Stimulated activated naive CD4-positive, alpha-beta T cell (primary cell): Measurements from ENCODE around the gene CES2.
A peak's percentile ranks its signal among the peaks of the same experiment; 100 is the strongest.

Source experiments
- DNase-seq, 6 experiments: peaks; one replicate each; lab custom pipeline; 2025; lab: John Stamatoyannopoulos, UW

Gene CES2

DNA sequence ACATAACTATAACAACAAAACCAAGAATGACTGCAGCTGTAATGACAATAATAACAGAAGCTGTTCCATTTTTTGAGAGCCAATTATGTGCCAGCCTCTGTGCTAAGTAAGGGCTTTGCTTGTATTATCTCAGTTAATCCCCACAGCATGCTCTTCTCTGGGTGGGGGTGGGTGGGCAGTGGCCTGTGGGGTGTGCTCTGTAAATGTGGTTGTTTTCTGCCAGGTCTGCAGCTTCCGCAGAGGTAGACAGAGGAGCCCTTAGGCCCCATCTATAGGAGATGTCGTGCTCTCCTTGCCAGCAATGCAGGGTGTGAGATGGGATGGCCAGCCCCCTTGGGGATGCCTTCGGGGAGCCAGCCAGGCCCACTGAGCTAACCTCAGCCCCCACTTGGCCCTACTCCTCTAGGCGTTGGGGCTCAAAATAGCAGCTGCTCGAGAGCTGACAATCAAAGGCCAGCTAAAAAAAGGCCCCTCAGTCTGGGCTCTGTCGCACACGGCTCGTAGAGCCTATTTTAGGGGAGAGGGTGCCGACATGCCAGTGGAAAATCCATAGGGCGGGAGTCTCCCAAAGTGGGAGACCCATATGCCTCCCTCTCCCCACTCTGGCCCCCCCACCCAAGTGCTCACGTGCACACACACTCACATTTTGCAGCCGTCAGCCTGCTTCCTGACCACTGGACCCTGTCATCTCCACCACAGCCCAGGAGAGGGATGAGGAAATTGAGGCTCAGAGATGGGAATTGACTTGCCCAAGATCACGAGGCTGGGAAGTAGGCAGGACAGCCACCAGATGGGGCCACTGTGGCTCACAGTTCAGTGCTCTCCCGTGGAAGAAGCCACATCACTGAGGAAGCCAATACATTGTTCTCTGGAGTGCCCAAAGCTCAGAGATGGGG is 32.4 kb upstream of the CES2 start:
- no peak for DNase-seq

DNA sequence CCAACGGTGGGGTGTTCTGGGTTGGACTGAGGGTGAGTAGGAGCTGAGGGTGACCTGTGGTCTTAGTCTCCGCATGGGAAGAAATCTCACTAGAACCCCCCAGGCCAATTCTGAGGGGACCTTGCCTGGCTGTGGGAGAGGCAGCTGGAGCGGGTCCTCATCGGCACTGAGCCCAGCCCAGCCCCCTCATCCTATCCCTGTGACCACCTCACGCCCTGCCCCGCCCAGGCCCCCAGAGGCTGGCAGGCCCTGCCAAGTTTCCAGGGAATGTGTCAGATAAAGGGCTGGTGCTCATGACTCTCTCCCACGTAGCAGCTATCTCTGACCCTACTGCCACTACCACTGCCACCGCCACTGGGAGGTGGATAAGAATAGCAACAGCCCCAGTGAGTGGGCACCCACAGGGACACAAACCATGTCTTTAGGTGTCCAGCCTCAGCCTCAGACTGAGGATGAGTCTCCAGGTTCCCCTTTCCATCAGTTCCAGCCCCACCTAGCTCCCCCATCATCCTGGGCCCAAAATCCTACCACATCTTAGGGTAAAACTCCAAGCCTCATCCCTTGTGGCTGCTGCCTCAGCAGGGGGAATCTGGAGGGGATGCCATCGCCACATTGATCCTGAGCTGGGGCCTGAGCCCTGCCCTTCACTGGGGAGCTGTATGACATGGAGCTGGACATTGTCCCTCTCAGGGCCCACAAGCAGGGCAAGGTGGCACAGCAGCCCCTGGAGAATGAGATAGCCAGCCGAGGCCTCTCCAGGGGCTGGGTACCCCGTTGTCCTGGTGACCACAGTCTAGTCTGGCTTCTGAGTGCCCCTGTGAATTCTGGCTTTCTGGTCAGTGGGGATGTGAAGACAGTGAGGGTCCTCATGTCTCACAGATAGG is 31.5 kb upstream of the CES2 start:
- no peak for DNase-seq

DNA sequence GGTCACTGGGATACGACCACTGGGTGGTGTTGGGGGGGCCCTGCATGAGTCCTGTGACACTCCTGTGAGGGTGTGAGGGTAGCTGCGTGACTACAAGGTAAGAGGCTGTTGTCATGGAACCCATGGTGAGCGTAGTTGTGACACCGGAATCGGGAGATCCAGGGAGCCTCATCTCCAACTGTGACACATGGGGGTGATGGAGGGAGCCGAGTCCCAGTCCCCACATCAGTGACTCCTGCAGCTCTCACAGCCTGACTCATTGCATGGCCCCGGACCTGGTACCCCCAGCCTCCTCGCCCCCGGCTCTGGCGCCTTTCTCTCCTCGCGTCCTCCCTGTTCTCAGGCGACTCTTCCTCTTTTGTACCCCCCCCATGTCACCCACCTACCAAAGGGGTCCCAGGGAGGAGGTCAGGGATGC is 30.9 kb upstream of the CES2 start:
- no peak for DNase-seq

DNA sequence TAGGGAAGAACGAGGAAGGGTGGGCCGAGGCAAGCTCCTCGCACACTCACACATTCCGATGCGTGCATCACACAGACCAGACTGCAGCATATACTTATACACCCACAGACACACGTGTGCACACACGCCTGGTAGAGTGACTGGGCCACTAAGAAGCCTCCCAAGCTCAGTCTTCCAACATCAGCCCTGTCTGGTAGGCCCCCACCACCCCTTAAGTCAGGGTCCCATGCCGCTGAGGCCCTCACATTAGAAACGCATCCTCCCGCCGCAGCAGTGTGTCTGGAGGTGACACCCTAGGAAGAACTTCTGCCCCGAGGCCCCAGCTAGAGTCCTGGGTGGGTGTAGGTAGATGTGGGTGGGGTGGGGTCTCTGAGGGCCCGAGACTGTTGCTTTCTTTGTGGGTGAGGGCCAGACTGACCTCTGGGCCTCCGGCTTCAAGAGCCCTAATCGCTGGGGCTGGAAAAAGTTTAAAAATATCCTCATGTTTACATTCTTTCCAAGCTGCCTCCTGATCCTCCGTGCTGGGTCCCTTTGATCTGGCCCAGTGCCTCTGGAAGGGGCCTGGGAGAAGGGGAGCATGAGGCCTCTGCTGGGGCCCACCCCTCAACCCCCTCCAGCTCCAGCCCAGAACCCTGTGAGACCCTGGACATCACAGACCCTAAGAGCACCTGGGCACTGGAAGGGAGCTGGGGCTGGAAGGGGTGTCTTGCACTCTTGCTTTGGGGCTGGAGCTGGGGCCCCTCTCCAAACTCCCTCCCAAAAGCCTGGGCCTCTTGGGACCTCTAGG is 30.3 kb upstream of the CES2 start:
- DNase-seq, result no peak

DNA sequence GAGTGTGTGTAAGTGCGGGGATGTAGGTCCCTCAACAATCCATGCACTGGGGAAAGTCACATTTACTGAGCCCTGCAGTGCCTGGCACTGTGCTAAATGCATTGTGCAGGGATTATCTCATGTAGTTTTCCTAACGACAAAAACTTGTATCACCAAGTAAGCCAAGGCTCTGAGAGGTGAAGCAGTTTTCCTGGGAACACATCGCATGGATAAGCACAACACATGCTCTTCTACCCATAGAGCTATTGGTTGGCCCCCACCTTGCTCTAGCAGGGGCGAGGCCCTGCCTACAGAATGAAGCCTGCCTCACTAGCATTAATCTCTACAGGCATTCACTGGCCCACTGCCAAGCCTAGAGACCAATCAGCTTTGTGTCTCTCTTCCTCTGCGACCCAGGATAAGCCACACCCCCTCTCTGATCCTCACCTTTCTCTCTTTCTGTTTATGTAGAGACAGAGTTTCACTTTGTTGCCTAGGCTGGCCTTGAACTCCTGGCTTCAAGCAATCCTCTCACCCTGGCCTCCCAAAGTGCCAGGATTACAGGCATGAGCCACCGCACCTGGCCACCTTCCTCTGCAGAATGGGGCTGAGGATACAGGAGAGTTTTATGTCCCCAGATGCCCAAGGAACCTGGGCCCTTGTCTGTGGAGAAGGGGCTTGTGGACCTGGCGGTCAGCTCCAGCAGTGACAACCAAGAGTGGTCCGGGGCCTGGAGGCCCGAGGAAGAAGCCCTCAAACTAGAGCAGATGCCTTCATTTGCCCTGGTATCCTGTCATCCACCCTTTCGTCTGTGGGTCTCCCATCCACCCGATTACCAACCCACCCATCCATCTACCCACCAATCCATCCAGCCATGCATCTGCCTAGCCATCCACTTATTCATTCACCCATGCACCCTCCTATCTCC is 29.4 kb upstream of the CES2 start:
- peak; percentile 7 to 63 (median 42) for DNase-seq

DNA sequence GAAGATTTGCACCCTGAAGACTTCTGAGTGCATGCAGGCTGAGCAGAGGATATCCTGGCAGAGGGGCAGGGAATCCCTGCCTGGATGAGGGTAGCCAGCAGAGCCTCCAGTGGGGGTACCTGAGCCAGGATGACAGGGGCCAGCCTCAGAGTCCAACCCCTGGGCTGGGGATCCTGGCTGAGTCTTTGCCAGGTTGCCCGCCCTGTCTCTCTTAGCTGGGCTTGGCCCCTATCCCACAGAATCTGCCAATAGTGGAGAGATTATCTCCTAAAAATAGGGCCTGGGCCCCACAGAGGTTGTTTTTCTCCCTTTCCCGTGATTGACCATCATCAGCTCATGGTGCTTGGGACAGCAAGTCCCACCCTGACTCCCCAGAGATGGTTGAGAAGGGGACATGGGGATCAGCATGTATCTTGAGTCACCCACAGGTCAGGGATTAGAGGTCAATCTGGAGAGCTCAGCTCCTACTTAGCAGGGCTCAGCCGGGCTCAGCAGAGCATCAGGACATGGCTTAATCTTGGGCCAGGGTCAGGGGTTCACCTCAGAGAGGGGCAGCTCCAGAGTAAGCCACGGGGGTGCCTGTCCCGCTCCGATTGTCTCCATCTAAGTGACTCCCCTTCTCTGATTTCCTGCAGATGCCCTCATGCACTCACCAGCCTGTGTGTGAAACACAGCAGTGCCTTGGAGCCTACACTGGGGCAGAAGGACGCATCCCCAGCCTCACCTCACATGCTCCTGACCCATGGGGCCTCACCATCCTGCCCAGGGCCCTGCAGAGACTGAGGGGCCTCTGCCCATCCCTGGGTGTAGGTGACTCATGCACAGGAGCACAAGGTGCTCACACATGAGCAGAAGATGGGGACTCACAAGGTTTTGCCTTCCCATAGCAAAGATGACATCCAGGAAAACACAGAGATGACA is 28.1 kb upstream of the CES2 start:
- DNase-seq, result no peak

DNA sequence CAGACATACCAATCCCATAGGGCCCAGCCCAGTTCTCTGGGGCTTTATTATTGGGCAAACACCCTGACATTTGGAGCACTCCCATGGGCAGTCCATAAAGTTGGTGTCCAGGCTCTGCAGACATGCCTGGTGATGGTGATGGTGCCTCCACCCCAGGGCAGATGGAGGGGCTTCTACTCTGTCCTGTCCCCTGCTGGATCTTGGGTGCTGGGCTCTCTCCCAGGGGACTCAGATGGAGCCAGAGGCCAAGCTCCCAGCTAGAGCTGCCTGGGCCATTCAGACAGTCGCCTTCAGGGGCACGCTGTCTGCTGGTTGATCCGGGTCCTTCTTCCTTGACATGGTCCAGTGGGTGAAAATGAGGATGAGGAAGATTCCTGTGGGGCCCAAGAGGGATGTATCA is 27.2 kb upstream of the CES2 start:
- no peak for DNase-seq

DNA sequence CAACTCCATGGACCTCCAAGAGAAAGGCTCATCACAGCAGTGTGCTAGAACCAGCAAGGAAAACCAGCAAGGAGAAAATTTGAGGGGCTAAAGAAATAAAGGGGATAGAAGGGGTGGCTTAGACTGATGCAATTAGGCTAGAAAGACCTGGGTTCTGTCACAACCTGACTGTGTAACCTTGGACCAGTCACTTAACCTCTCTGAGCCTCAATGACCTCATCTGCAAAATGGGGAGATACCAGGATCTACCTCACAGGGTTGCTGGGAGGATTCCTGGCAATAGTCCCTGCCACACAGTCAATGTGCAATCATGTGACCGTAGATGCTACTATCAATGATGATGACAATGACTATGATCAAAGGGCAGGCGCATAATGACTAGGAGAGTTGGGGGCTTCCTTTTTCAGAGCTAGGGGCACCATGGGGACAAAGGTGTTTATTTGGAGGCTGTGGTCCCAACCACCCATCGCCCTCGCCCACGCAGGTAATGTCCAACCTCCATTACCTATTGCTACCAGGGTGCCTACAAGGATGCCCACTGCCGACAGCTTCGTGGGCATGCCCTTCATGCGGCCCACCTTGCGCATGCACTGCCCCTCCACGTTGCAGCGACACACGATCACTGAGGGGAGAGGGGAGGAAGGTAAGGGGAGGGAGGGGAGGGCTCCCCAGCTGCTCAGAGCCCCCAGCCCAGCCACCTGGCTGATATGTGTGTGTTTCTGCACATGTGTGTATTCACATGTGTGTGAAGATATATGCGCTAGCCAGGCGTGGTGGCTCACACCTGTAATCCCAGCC is 26.4 kb upstream of the CES2 start:
- no peak for DNase-seq

DNA sequence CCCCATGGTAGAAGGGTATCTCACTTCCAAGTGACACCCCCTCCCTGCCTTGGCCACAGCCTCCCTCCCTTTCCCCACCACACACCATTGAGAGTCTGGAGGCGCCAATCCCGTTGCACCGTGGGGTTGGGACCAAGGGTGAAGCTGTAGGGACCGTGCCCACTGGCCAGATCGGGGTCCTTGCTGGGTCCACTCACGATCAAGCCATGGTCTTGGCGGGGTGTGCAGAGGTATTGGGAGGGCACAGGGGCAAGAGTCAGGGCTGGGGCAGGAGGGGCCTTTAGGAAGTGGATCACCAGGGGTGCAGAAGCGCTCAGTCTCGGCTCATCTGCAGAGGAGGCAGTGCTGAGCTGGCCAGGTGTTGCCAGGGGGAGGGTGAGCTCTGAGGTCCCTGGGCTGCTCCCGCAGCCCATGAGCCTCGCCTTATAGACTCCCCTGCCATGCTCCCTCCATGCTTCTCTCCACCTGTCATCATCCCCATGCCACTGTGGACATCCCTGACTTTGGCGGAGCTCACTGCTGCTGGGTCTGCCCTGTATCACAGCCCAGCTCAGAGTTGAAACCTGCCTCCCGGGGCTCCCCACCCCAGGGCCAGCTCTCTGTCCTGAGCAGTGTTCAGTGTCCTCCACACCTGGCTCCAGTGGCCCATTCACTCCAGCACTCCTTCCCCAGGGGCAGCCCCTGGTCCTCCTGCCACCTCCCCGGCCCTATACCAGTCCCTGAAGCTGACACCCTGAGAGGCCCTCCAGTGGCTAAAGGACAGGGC is 25.0 kb upstream of the CES2 start:
- no peak for DNase-seq

DNA sequence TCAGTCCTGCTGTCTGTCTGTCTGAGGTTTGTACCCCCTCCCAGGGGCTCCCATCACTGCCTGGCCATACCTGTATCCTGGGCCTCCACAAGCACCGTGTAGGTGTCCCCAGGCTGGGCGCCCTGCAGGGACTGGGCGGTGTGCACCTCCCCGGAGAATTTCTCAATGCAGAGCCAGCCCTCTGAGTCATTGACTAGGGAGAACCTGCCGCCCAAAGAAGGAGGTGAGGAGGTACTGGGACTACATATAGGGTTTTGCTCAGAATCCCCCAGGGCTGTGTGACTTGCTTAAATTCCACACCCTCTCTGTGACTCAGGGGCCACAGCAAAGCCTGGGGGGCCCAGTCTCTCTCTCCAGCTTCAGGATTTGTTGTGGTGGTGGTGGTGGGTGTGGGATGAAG is 24.2 kb upstream of the CES2 start:
- no peak for DNase-seq

DNA sequence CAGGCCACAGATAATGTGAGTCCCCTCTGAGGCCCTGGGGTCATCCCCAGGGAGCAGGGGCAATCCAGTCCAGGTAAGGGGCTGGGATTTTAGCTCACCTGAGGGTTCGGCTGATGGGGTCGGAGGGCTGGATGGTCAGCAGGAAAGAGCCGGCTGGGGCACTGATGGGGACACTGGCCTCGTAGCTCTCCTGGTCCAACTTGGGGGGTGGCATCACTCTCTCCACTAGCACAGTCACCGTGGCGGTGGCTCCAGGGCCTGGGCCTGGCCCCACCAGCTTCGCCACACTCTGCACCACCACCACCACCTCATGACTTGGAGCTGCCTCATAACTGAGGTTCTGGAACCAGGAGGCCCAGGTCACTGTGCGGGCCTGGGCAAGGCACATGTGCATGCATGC is 23.5 kb upstream of the CES2 start:
- DNase-seq, result no peak

DNA sequence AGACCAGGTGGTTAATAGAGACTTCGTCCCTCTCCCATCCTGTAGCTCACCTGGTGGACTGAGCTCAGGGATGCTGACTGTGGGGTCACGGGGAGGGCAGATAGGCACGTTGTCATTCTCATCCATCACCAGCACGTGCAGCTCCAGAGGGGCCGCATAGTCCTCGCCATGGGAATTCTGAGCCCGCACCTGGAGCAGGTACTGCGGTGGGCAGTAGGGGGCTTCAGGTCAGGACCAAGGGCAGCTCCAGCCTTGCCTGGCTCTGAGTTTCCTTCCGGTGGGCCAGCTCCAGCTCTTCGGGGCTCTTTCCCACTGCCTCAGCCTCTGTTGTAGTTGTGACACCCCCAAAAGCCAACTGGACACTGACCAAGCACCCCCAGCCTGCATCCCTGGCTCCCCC is 22.2 kb upstream of the CES2 start:
- no peak for DNase-seq

DNA sequence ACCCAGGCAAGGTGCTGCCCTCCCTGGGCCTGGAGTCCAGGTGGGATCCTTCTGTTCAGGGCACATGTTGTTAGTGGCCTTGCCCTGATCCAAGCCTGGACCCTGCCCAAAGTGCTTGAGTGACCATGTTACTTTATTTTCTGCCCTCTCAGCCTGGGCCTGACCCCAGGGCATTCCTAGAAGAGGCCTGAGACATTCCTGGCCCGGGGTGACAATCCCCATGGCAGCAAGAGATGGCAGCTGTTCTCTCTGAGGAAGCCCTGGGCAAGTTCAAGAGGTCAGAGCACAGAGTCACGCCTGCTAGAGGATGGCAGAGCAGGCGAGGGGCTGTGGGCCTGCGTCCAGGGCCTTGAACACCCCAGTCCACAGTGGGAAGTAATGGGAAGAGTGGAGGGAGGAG is 21.6 kb upstream of the CES2 start:
- no peak for DNase-seq

DNA sequence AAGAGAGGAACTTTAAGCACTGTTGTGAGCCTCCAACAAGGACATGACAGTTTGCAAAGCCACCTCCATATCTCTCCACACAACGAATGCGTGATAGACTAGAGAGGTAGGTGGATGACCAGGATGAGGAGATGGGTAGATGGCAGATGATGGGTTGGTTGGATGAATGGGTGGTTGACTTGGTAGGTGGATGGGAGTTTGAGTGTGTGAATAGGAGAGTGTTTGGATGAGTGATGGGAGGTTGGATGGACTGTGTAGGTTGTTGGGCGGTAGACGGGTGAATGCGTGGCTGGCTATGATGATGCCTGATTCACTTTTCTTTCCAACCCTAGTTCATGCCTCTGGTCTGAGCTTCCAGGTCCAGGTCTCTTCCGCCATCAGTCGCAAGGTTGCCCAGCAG is 20.8 kb upstream of the CES2 start:
- DNase-seq, result no peak

DNA sequence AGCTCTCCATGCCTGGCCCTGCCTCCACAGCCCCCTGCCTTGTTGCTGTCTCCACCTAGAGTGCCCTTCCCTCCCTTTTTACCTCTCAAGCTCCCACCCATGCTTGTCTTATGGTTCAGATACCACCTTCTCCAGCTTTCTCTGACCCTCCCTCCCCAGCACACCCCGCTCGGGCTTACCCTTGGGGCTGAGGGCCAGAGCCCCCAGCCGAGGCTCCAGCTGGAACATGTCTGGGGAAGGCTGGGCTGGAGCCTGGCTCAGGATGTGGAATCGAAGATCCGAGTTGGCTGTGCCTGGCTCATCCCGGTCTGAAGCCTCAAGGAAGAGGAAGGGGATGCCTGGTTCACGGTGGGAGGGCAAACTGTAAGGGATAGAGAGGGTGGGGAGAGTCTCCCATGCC is 20.3 kb upstream of the CES2 start:
- no peak for DNase-seq

DNA sequence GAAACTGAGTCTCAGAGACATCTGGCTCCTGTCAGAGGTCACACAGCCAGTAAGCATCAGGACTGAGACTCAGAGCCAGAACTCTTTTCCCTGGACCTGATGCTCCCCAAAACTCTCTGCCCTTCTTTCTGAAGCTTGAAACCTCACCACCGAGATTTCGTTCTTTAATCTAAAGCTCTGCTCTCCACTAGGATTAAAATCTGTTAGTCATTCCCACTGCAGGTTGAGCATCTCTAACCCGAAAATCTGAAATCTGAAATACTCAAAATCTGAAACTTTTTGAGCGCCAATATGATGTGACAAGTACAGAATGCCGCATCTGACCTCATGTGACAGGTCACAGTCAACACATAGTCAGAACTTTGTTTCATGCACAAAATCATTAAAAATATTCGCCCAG is 18.8 kb upstream of the CES2 start:
- DNase-seq, result no peak

DNA sequence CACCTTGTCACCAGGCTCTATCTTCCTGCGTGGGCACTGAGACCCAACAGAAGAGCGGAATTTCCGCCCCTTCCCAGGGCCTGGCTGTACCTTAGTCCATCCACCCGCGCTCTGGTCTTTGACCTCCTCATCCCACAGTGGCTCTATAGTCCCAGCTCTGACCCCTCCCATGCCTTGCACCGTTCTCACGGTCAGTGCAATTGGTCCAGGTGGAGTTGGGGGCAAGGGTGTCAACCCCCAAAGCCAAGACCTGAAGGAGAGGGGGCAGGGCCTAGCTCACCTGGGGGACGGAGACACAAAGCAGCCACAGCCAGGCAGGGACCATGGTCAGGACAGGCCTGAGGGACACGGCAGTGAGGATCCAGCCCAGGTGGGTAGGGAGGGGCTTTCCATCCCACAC is 17.6 kb upstream of the CES2 start:
- no peak for DNase-seq

DNA sequence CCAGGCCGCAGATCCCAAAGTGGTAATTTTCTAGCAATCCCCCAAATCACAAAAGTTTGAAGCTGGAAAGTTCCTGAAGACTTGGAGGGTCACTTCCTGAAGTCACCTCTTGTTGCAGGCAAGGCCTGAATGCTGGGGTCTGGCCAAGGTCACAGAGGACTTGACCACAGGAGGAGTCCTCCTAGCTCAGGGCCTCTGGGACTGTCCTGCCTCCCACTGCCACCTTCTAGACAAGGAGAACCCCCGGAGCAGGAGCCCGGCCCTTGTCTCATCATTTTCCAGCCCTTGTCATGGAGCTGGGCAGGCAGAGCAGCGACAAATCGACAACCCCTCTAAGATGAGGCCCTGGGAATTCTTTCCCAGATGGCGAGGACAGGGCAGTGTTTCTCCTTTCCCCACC is 17.0 kb upstream of the CES2 start:
- no peak for DNase-seq
